HG02943 (cell line): ENCODE results near the gene LRRC25.
"Not testable (repeated sequence)": the region's sequence is repeated elsewhere in the genome, so short reads cannot be mapped to it uniquely, and the experiment has no call there.

Experiments
- ATAC-seq: cut with Tn5 transposase; IDR thresholded peaks from one replicate; pipeline ENCODE4 v1.9.1; 2021; ENCODE audit warnings: mild to moderate bottlenecking, low read depth, moderate library complexity; ENCODE audit not compliant: unreplicated experiment

LRRC25 gene

GRCh38 chr19:18412610-18413239 lies 15.3 kb upstream of the LRRC25 start:
- no peak for ATAC-seq

DNA sequence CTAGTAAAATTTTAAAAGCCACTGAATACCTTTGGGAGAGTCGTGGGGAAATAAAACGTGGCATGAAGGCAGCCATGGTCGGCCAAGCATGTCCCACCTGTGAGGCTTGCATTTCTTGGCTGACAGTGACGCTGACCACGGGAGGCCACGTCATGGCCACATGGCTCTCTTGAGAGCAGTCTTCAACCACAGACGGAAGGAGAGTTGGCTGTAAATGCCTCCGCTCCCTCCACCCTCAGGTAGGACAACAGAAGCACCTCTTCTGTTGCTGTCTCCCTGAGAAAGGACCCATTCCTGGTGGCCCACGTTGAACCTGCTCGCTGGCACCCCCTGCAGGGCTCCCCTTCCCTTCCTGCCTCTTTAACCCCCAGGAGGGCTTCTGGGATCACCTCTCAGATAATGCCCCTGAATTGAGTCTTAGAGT lies 10.6 kb upstream of the LRRC25 start:
- no peak for ATAC-seq

DNA sequence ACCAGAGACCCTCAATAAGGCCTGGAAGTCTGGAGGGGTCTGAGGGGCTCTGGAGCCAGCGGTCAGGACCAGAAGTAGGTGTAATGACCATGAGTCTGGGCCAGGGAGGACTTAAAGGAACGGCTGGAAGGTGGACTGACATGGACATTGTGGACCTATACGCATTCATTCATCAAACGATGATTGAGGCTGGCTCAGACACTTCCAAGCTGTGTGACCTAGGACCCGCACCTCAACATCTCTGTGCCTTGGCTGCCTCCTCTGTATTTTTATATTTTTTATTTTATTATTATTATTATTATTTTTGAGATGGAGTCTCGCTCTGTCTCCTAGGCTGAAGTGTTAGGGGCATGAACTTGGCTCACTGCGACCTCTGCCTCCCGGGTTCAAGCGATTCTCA lies 9.3 kb upstream of the LRRC25 start:
- ATAC-seq, result no peak

DNA sequence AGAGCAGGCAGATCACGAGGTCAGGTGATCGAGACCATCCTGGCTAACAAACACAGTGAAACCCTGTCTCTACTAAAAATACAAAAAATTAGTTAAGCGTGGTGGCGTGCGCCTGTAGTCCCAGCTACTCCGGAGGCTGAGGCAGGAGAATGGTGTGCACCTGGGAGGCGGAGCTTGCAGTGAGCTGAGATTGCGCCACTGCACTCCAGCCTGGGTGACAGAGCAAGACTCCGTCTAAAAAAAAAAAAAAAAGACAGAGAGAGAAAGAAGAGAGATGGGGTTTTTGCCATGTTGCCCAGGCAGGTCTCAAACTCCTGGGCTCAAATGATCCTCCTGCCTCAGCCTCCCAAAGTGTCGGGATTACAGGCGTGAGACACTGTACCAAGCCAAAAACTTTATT lies 8.3 kb upstream of the LRRC25 start:
- not testable (repeated sequence) for ATAC-seq

- ATAC-seq, result not testable (repeated sequence)
Measured at GRCh38 chr19:18402455-18403248, 5.2 kb upstream of the LRRC25 start.

DNA sequence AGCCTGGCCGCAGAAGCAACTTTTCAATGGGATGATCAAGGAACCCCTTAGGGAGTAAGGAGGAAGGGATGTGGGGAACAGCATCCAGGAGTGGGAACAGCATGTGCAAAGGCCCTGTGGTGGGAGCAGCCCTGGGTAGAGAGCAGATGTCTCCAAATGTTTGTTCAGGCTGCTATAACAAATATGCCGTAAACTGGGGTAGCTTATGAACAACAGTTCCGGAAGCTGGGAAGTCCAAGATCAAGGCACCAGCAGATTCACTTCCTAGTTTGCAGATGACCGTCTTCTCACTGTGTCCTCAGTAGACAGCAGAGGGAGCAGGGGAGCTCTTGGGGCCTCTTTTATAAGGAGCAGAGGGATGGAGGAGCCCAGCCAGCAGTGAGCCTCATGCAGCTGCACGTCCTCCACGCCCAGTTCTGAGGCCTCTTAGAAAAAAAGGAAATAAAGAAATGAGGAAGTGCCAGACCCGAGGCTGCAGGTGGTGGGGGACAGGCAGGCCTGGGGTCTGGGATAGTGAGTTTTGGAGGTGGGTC lies 4.2 kb upstream of the LRRC25 start:
- ATAC-seq, result no peak

- ATAC-seq, result no peak
Measured at GRCh38 chr19:18399008-18399407, 1.6 kb upstream of the LRRC25 start.

DNA sequence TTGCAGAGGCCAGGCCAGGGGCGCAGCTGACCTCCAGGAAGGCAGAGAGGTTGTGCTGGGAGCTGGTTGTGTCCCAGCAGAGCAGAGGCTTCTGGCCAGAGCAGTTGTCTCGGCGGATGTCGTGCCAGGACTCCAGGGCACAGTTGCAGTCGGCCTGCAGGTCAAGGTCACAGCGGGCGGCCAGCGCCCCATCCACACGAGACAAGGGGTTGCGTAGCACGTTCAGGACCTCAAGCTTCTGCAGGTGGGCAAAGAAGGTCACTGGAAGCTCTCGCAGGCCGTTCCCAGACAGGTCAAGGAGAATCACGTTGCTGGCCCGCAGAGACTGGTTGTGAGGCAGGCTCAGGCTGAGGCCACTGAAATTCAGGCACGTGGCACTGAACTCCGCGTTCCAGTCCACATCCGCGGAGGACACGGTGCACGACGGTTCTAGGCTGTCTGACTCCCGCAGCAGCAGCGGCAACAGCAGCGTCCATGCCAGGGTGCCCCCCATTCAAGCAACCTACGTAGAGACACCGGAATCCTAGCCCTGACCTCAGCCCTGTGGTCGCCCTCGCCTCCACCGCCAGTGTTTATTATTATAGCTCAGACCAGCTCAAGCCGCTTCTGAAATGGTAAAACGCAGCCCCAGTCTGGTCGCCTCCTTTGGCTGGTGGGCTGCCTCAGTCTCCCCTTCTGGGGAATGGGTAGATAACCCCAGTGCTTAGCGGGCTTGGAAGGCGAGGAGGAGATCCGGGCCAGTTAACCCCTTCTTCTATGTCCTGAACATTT lies 766 bp downstream of the LRRC25 start:
- ATAC-seq, result no peak

DNA sequence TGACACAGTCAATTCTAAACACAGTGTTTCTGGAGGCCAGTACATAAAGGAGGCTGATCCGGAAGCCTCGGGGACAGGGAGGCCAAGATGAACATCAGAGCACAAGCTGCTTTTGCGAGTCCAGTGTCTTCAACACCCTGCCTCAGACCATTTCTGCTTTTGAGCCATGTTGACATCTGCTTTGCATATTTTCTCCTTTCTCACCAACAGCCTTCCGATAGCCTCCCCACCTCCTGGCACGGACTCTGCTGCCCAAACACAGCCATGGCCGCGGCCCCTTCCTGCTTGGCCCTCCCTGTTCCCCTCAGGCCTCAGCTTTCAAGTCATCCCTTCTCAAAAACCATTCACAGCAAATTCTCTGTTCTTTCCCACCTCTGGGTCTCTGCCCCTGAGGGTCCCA lies 3.6 kb downstream of the LRRC25 start:
- no peak for ATAC-seq

- ATAC-seq, result no peak
Measured at GRCh38 chr19:18392926-18393325, 4.5 kb downstream of the LRRC25 start.

DNA sequence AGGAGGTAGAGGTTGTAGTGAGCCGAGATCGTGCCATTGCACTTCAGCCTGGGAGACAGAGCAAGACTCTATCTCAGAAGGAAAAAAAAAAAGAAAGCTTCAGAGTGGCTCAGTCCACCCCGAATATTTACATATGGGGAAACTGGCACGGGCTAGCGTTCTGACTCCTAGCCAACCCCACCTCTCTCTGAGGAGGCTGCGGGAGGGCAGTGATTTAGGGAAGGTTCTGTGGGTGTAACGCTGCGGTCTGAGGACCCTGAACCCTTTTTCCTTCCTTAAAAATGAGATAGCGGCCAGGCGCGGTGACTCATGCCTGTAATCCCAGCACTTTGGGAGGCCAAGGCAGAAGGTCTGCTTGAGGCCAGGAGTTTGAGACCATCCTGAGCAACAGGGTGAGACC lies 5.0 kb downstream of the LRRC25 start:
- ATAC-seq, result no peak

DNA sequence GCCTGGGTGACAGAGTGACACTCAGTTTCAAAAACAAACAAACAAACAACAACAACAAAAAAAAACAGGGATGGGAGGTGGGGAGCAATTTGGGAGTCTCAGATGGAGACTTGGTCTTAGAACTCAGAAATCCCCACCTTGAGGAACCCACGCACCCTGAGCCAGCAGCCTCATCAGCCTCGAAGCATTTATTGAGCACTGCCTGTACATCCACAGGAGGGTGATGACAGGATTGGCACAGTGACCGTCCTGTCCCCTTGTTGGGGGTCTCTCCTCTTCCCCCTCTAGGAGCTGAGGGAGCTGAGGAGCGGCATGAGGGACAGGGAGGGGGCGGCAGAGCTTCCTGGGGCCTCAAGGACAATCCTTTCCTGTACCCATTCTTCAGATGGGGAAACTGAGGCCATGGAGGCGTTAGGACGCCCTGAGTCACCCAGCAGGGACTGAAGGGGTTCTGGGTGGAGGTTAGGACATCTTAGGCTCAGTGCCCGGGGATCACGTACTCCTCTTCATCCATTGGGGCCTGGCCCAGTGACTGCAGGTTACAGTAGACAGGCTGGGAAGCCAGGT lies 5.8 kb downstream of the LRRC25 start:
- ATAC-seq, result no peak

DNA sequence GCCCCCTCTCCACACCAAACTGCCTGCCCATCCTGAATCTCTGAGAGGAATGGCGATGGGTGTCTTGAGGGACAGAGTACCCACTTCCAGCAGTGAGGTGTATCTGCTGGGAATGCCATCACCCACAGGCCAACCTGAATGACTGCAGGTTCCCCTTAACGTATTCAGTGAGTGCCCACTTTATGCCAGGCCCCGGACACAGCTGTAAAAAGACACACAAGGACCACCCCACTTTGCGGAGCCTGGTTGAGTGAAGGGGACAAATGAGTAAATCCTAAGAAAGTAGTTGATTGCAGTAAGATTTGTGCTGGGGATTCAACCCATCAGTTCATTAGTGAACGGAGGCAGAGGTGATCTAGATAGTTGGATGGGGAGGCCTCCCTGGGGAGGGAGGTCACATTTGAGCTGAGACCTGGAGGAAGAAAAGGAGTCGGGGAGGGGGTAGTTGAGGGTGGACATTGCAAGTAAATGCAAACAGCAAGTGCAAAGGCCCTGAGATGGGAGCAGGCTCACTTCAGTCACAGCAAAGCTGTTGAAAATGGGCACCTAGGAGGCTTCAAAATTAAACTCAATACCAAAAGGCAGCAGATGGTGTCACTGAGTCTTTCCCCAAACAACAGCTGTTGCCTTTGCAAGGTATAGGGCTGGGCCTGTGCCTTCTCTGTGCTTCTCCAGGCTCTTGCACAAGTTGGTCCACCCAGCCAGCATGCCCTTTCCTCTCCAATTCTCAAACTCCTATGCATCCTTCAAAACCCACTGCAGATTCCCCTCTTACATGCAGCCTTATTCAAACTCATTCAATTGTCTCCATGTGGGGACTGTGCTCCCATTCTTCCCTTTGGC lies 7.1 kb downstream of the LRRC25 start:
- ATAC-seq, result no peak

DNA sequence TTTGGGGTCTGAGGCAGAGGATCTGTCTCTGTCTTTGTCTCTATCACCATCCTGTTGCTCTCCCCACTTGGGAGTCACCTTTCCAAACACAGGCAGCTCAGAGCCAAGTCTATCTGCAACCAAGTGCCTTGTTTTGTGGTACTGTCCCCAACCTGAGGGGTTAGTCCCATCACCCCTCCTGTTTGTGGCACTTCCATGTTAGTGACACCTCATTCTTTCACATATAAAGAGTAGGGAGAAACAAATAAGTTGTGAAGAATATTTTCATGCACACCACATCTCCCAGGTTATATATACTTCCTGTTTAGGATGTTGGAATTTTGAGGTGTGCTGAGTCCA lies 7.7 kb downstream of the LRRC25 start:
- no peak for ATAC-seq

DNA sequence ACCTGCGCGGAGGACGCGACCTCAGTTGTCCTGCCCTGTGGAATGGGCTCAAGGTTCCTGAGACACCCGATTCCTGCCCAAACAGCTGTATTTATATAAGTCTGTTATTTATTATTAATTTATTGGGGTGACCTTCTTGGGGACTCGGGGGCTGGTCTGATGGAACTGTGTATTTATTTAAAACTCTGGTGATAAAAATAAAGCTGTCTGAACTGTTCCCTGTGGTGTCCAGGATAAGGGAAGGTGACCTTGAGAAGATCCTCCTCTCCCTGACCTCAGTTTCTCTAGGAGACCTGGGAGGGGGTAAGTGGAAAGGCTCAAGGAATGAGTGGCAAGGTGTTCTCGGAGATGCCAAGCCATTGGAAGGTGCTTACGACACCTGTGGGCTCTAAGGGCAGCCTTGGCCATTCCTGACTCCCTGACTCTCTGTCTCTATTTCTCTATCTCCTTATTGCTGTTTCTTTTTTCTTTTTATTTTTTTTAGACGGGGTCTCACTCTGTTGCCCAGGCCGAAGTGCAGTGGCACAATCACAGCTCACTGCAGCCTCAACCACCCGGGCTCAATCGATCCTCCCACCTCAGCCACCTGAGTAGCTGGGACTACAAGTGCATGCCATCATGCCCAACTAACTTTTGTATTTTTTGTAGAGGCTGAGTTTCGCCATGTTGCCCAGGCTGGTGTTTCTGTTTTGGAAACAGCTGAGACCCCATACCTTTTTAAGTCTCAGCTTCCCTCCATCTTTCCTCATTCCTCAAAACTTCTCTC lies 8.3 kb downstream of the LRRC25 start:
- ATAC-seq, result no peak

GRCh38 chr19:18388100-18388959 lies 9.1 kb downstream of the LRRC25 start:
- no peak for ATAC-seq

DNA sequence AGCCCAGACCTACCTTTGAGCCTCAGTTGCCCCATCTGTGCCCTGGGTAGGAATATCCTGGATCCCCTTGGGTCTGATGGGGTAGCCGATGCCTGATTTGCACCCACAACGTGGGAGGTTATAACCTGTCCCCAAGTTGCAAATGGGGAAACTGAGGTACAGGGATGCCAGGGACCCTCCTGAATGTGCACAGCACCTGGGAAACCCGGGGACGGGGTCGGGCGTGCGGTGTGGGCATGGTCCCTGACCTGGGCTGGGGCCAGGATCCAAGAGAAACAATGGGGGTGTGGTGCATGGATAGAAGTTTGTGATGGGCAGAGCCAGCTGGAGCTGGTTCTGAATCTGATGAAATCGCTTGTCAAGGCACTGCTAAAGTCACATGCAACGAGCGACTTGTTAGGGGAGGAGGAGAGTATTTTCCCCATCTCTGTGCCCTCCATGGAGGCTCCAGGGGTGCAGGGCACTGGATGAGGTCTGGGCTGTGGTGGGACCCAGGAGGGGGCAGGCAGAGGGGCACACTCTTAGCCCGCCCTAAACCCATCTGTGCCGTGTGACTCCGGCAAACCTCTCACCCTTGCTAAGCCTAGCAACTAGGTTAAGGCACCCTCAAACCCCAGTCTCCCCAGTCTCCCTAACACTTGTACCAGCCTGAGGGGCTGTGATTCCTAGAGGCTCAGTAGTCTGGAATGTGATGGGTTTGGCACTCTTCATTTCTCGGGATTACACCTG lies 10.7 kb downstream of the LRRC25 start:
- no peak for ATAC-seq
